ENCODE measurements around the gene CRYGN.

Gene CRYGN

GRCh38 chr7:151435971-151436370 lies 4.0 kb downstream of the CRYGN start:
- Histone ChIP-seq H3K79me2 (ENCODE audit: insufficient read depth, low read length) (no peaks in the 10 kb centered on the region), H3K36me3 (ENCODE audit: insufficient read depth, low read length) (no peaks in the 10 kb centered on the region), H3K27me3 (ENCODE audit: insufficient read depth, low read length, poor library complexity, severe bottlenecking) (no peaks in the 10 kb centered on the region), H4K20me1 (ENCODE audit: insufficient read depth, low read length, poor library complexity, severe bottlenecking) (no peaks in the 10 kb centered on the region), H3K4me3 (ENCODE audit: low read length, poor library complexity, severe bottlenecking) (no peak overlapping the region), H3K9ac (ENCODE audit: low read depth, low read length, poor library complexity, severe bottlenecking) (no peak overlapping the region), H3K4me2 (ENCODE audit: low read depth, low read length, poor library complexity, severe bottlenecking) (no peak overlapping the region), H3K9me3 (ENCODE audit: insufficient read depth, low read depth, low read length) (no peaks in the 10 kb centered on the region), H3K4me1 (ENCODE audit: insufficient read depth, low read length, poor library complexity, severe bottlenecking) (peaks cover 19% of the 10 kb centered on the region), H3F3A (ENCODE audit: low read depth) (no peaks in the 10 kb centered on the region), H2AFZ (ENCODE audit: low read length) (no peak overlapping the region), H3K9me2 (replicated peaks; ENCODE audit: low read depth, low read length) (no peaks in the 10 kb centered on the region)
- TF ChIP-seq EZH2phosphoT487 (IDR thresholded peaks at IDR 0.05; ENCODE audit: borderline replicate concordance), result no peak
- no peak for TF ChIP-seq CTCF (conservative IDR thresholded peaks at IDR 0.05; ENCODE audit: low read length)

DNA sequence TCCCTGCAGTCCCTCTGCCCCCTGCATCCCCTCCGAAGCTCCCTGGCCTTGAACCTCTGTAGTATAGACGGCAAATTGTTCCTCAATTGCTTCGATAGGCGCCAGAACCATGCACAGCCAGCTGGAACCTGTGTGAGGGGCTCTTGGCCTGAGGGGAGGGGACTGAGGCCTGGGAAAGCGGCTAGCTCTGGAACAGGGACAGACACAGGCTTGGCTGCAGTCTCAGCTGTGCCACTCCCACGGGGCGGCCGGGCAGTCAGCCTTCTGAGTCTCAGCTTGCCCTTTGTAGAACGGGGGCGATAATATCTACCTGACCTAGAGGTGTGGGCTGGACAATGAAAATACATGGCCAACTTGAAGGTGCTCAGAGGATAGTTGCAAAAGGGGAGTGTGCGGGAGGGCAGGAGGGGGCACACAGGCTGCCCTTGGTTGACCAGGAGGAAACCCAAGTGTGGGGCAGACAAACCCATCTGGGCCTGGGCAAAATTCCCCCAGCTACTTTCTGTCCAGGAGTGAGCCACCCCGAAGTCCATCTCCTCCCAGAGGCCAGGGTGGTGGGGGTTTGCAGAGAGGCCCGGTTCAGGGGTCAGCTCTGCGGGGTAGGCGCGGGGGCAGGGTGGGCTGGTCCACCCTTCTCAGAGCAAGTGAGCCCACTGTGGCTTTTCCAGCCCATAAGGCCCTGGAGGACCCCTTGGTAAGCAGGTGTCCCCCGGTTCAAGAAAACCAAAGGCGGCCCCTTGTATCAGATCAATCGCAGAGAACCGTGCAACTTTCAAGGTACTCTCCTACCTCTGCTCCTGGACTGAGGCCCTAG lies 4.6 kb downstream of the CRYGN start:
- Histone ChIP-seq H3F3A (ENCODE audit: low read depth) (no peaks in the 10 kb centered on the region), H3K9ac (ENCODE audit: low read depth, low read length, poor library complexity, severe bottlenecking) (no peak overlapping the region), H3K79me2 (ENCODE audit: insufficient read depth, low read length) (no peaks in the 10 kb centered on the region), H3K36me3 (ENCODE audit: insufficient read depth, low read length) (no peaks in the 10 kb centered on the region), H3K27me3 (ENCODE audit: insufficient read depth, low read length, poor library complexity, severe bottlenecking) (no peaks in the 10 kb centered on the region), H3K9me2 (replicated peaks; ENCODE audit: low read depth, low read length) (no peaks in the 10 kb centered on the region), H3K9me3 (ENCODE audit: insufficient read depth, low read depth, low read length) (no peaks in the 10 kb centered on the region), H3K4me2 (ENCODE audit: low read depth, low read length, poor library complexity, severe bottlenecking) (no peak overlapping the region), H3K4me1 (ENCODE audit: insufficient read depth, low read length, poor library complexity, severe bottlenecking) (peaks cover 13% of the 10 kb centered on the region), H2AFZ (ENCODE audit: low read length) (no peak overlapping the region), H3K4me3 (ENCODE audit: low read length, poor library complexity, severe bottlenecking) (no peak overlapping the region), H4K20me1 (ENCODE audit: insufficient read depth, low read length, poor library complexity, severe bottlenecking) (no peaks in the 10 kb centered on the region)
- TF ChIP-seq EZH2phosphoT487 (IDR thresholded peaks at IDR 0.05; ENCODE audit: borderline replicate concordance) (no peak), CTCF (conservative IDR thresholded peaks at IDR 0.05; ENCODE audit: low read length) (no peak)

- Histone ChIP-seq H3K79me2 (ENCODE audit: insufficient read depth, low read length) (no peaks in the 10 kb centered on the region), H3K9ac (ENCODE audit: low read depth, low read length, poor library complexity, severe bottlenecking) (no peak overlapping the region), H3K9me2 (replicated peaks; ENCODE audit: low read depth, low read length) (no peaks in the 10 kb centered on the region), H3K27me3 (ENCODE audit: insufficient read depth, low read length, poor library complexity, severe bottlenecking) (no peaks in the 10 kb centered on the region), H3K9me3 (ENCODE audit: insufficient read depth, low read depth, low read length) (no peaks in the 10 kb centered on the region), H3K4me3 (ENCODE audit: low read length, poor library complexity, severe bottlenecking) (no peak overlapping the region), H2AFZ (ENCODE audit: low read length) (no peak overlapping the region), H3K4me2 (ENCODE audit: low read depth, low read length, poor library complexity, severe bottlenecking) (no peak overlapping the region), H3K4me1 (ENCODE audit: insufficient read depth, low read length, poor library complexity, severe bottlenecking) (peaks cover 19% of the 10 kb centered on the region), H3K36me3 (ENCODE audit: insufficient read depth, low read length) (no peaks in the 10 kb centered on the region), H4K20me1 (ENCODE audit: insufficient read depth, low read length, poor library complexity, severe bottlenecking) (no peaks in the 10 kb centered on the region), H3F3A (ENCODE audit: low read depth) (no peaks in the 10 kb centered on the region)
- TF ChIP-seq CTCF (conservative IDR thresholded peaks at IDR 0.05; ENCODE audit: low read length), result no peak
- TF ChIP-seq EZH2phosphoT487 (IDR thresholded peaks at IDR 0.05; ENCODE audit: borderline replicate concordance), result no peak
Observed at GRCh38 chr7:151434549-151434948, 5.4 kb downstream of the CRYGN start.

All from Loucy (cell line).